Activated T-cell treated with anti-CD3 and anti-CD28 coated beads, Interleukin-2, amount 50 U/mL, for 24 hours (primary cell): ENCODE data around the gene FLOT1.
A peak's percentile ranks its signal among the peaks of the same experiment; 100 is the strongest.
"Not testable (repeated sequence)": the region's sequence is repeated elsewhere in the genome, so short reads cannot be mapped to it uniquely, and the experiment has no call there.

ENCODE experiments used
- DNase-seq: peaks from one replicate; pipeline ENCODE4 v3.0.0-alpha.2; 2020
- H3K27ac Mint-ChIP-seq: 2 replicates; pipeline ENCODE4 v1.8.0; 2020; ENCODE audit warnings: mild to moderate bottlenecking, mixed read lengths
- H3K27me3 Mint-ChIP-seq: 2 replicates; pipeline ENCODE4 v1.8.0; 2020; ENCODE audit warnings: mixed read lengths
- H3K36me3 Mint-ChIP-seq: 2 replicates; pipeline ENCODE4 v1.8.0; 2020; ENCODE audit warnings: low read depth, mixed read lengths
- H3K4me1 Mint-ChIP-seq: 2 replicates; pipeline ENCODE4 v1.8.0; 2020; ENCODE audit warnings: low read depth, mixed read lengths
- H3K4me3 Mint-ChIP-seq: 2 replicates; pipeline ENCODE4 v1.8.0; 2020; ENCODE audit warnings: mild to moderate bottlenecking, moderate library complexity, mixed read lengths
- H3K9me3 Mint-ChIP-seq: 2 replicates; pipeline ENCODE4 v1.8.0; 2020; ENCODE audit warnings: mixed read lengths

The FLOT1 gene

GRCh38 chr6:30774701-30775100, 32.2 kb upstream of the FLOT1 start:
- Mint-ChIP-seq H3K9me3 (peaks cover 3% of the 10 kb centered on the region), H3K36me3 (peaks cover 4% of the 10 kb centered on the region), H3K4me1 (peaks cover 68% of the 10 kb centered on the region), H3K4me3 (no peak overlapping the region), H3K27ac (no peak overlapping the region), H3K27me3 (no peaks in the 10 kb centered on the region)
- no peak for DNase-seq

- no peaks in the 10 kb centered on the region for H3K27me3 Mint-ChIP-seq
- H3K9me3 Mint-ChIP-seq = peaks cover 6% of the 10 kb centered on the region
- peak overlapping the region; percentile 100 for H3K27ac Mint-ChIP-seq
- H3K4me3 Mint-ChIP-seq = no peak overlapping the region
- peaks cover 4% of the 10 kb centered on the region for H3K36me3 Mint-ChIP-seq
- DNase-seq = no peak
- H3K4me1 Mint-ChIP-seq = peaks cover 79% of the 10 kb centered on the region
Measured at GRCh38 chr6:30770592-30770991, 28.1 kb upstream of the FLOT1 start.

GRCh38 chr6:30769853-30770524, 27.5 kb upstream of the FLOT1 start:
- peaks cover 4% of the 10 kb centered on the region for H3K36me3 Mint-ChIP-seq
- H3K4me3 Mint-ChIP-seq = peak overlapping the region; percentile 70
- peaks cover 79% of the 10 kb centered on the region for H3K4me1 Mint-ChIP-seq
- H3K27me3 Mint-ChIP-seq = no peaks in the 10 kb centered on the region
- peaks cover 6% of the 10 kb centered on the region for H3K9me3 Mint-ChIP-seq
- H3K27ac Mint-ChIP-seq = peak overlapping the region; percentile 100
- DNase-seq = no peak

DNA sequence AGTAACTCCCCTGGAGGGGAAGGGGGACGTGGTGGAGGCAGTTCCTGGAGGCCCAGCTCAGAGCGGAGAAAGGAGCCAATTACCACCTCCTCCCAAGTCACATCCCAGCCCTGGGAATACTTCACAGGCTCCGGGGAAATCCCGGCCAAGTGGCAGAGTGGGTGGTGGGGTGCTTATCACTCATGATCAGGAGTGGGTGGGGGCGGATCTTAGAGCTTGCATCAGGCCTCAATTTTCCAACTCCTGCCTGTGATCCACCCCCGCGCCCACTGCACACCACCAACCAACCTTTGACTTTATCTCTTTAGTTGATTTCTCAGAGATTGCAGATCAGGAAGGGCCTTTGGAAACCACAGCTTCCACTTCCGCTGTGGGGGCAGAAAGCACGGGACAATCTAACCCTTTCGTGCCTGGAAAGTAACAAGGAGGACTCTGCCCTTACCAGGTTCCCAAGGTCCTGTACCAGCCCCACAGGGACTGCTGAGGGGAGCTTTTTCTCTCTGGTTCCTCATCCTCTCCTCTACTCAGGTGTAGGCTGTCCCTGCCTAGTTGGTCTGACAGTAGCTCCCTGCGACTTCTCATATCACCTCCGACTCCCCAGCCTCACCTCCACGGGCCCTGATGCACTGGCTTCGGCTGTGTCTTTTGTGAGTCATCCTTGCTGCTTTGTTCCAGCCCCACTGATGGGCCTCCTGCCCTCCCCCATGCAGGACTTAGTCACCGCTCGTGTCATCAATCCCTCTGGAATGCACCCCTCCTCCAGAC, 26.8 kb upstream of the FLOT1 start:
- Mint-ChIP-seq H3K27ac (peak overlapping the region; percentile 100), H3K9me3 (peaks cover 6% of the 10 kb centered on the region), H3K4me1 (peaks cover 84% of the 10 kb centered on the region), H3K4me3 (peak overlapping the region; percentile 70), H3K36me3 (peaks cover 4% of the 10 kb centered on the region), H3K27me3 (no peaks in the 10 kb centered on the region)
- peak; percentile 86 for DNase-seq

DNA sequence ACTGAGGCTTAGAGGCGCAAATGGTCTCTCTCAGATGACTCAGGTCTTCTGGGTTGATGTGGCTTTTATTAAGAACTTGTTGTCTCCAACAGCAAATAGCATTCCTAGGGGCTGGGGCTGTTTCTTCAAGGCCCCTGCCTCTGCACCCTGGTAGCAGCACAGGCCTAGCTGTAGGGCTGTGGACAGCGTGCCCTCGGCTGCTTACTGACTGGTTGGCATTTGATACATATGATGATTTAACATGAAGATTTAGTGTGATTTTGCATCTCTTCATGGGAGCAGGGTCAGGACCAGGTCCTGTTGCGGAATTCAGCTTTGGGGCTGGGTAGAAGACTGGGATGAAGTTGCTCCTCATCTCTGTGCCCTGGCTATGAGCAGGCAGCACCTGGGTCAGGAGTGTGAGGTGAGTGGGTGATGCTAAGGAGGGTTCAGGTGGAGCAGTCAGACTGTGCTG, 26.2 kb upstream of the FLOT1 start:
- Mint-ChIP-seq H3K4me3 (peak overlapping the region; percentile 70), H3K4me1 (peaks cover 85% of the 10 kb centered on the region), H3K9me3 (peaks cover 6% of the 10 kb centered on the region), H3K27ac (peak overlapping the region; percentile 100), H3K27me3 (no peaks in the 10 kb centered on the region), H3K36me3 (peaks cover 4% of the 10 kb centered on the region)
- DNase-seq = no peak

GRCh38 chr6:30767944-30768301, 25.4 kb upstream of the FLOT1 start:
- DNase-seq = no peak
- Mint-ChIP-seq H3K4me1 (peaks cover 86% of the 10 kb centered on the region), H3K9me3 (peaks cover 6% of the 10 kb centered on the region), H3K27ac (peak overlapping the region; percentile 100), H3K27me3 (no peaks in the 10 kb centered on the region), H3K4me3 (peak overlapping the region; percentile 70), H3K36me3 (peaks cover 4% of the 10 kb centered on the region)

GRCh38 chr6:30767158-30767943, 24.9 kb upstream of the FLOT1 start:
- Mint-ChIP-seq H3K36me3 (peaks cover 2% of the 10 kb centered on the region), H3K9me3 (peaks cover 6% of the 10 kb centered on the region), H3K4me3 (peak overlapping the region; percentile 70), H3K27ac (peak overlapping the region; percentile 100), H3K27me3 (no peaks in the 10 kb centered on the region), H3K4me1 (peaks cover 81% of the 10 kb centered on the region)
- peak; percentile 54 for DNase-seq

- H3K27ac Mint-ChIP-seq = peak overlapping the region; percentile 100
- H3K9me3 Mint-ChIP-seq = peaks cover 6% of the 10 kb centered on the region
- no peaks in the 10 kb centered on the region for H3K36me3 Mint-ChIP-seq
- peaks cover 83% of the 10 kb centered on the region for H3K4me1 Mint-ChIP-seq
- H3K27me3 Mint-ChIP-seq = no peaks in the 10 kb centered on the region
- peak overlapping the region; percentile 70 for H3K4me3 Mint-ChIP-seq
- no peak for DNase-seq
Measured at GRCh38 chr6:30766461-30767157, 24.1 kb upstream of the FLOT1 start.

GRCh38 chr6:30765495-30765894, 23.0 kb upstream of the FLOT1 start:
- peaks cover 83% of the 10 kb centered on the region for H3K4me1 Mint-ChIP-seq
- H3K4me3 Mint-ChIP-seq, H3K27ac Mint-ChIP-seq, H3K9me3 Mint-ChIP-seq, DNase-seq, H3K36me3 Mint-ChIP-seq, H3K27me3 Mint-ChIP-seq: not testable (repeated sequence)

DNA sequence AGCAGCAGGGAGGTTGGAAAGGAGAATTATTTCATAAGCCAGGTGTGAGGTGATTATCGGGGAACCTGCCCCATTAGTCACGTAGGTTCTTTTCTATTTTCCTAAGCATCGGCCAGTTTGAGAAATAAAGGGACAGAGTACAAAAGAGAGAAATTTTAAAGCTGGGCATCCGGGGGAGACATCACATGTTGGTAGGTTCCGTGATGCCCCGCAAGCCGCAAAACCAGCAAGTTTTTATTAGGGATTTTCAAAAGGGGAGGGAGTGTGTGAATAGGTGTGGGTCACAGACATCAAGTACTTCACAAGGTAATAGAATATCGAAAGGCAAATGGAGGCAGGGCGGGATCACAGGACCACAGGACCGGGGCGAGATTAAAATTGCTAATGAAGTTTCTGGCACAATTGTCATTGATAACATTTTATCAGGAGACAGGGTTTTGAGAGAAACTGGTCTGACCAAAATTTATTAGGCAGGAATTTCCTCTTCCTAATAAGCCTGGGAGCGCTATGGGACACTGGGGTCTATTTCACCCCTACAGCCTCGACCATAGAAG, 22.1 kb upstream of the FLOT1 start:
- not testable (repeated sequence) for DNase-seq, H3K9me3 Mint-ChIP-seq, H3K4me3 Mint-ChIP-seq, H3K27me3 Mint-ChIP-seq, H3K36me3 Mint-ChIP-seq
- peaks cover 80% of the 10 kb centered on the region for H3K4me1 Mint-ChIP-seq
- H3K27ac Mint-ChIP-seq = peak overlapping the region; percentile 89

GRCh38 chr6:30763618-30764489, 21.4 kb upstream of the FLOT1 start:
- H3K4me3 Mint-ChIP-seq = peak overlapping the region; percentile 18
- H3K27me3 Mint-ChIP-seq = no peaks in the 10 kb centered on the region
- no peak for DNase-seq
- no peaks in the 10 kb centered on the region for H3K36me3 Mint-ChIP-seq
- H3K9me3 Mint-ChIP-seq = peaks cover 2% of the 10 kb centered on the region
- peaks cover 78% of the 10 kb centered on the region for H3K4me1 Mint-ChIP-seq
- H3K27ac Mint-ChIP-seq = peak overlapping the region; percentile 89

GRCh38 chr6:30763155-30763617, 20.7 kb upstream of the FLOT1 start:
- Mint-ChIP-seq H3K36me3 (no peaks in the 10 kb centered on the region), H3K9me3 (peaks cover 2% of the 10 kb centered on the region), H3K27ac (peak overlapping the region; percentile 89), H3K27me3 (no peaks in the 10 kb centered on the region), H3K4me1 (peaks cover 75% of the 10 kb centered on the region), H3K4me3 (no peak overlapping the region)
- no peak for DNase-seq

- H3K27ac Mint-ChIP-seq = peak overlapping the region; percentile 6
Measured at GRCh38 chr6:30761791-30762429, 19.4 kb upstream of the FLOT1 start.

More at GRCh38 chr6:30761791-30762429, 19.4 kb upstream of the FLOT1 start:
- peaks cover 69% of the 10 kb centered on the region for H3K4me1 Mint-ChIP-seq
- H3K4me3 Mint-ChIP-seq = no peak overlapping the region
- H3K36me3 Mint-ChIP-seq = no peaks in the 10 kb centered on the region
- peaks cover 2% of the 10 kb centered on the region for H3K9me3 Mint-ChIP-seq
- H3K27me3 Mint-ChIP-seq = no peaks in the 10 kb centered on the region
- DNase-seq = no peak
